Peyer's patch (tissue), 4 donors: ENCODE data around the gene GLTPD2.

ENCODE experiments used
- POLR2A ChIP-seq, 2 donors: fragments of 450-650 bp; IDR thresholded peaks; one replicate each; pipeline ENCODE4 v1.5.1; 2017; ENCODE audit warnings: antibody characterized with exemption in 2 of 2, mild to moderate bottlenecking in 2 of 2, moderate library complexity in 2 of 2
- TF ChIP-seq, protein P1 (sequence below), 6 experiments: fragments of 450-650 bp in 4 of 6; fragments of 200-600 bp in 2 of 6; sonication (generic) in 1 of 6; IDR thresholded peaks; one replicate each; pipeline ENCODE4 v1.5.1; 2017 to 2019; ENCODE audit warnings: antibody characterized with exemption in 6 of 6, mild to moderate bottlenecking in 3 of 6, moderate library complexity in 1 of 6

DNA sequence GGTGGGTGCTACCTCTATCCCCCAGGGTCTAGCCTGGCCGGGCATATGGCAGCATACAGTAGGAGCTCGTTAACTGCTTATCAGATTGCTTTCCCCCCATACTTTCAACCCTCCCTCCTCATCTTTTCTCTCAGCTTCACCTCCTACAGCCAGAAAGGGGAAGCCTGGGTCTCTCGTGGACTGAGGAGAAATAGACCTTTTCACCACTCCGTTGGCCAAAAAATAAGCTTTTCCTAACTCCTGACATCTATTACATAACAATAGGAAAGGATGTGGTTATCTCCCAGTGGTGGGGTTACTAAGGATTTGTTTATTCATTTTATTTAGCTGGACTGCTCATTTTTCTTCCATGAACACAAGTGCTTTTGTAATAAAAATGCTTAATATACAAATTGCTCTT, 40.1 kb upstream of the GLTPD2 start:
- TF ChIP-seq, protein P1, sequence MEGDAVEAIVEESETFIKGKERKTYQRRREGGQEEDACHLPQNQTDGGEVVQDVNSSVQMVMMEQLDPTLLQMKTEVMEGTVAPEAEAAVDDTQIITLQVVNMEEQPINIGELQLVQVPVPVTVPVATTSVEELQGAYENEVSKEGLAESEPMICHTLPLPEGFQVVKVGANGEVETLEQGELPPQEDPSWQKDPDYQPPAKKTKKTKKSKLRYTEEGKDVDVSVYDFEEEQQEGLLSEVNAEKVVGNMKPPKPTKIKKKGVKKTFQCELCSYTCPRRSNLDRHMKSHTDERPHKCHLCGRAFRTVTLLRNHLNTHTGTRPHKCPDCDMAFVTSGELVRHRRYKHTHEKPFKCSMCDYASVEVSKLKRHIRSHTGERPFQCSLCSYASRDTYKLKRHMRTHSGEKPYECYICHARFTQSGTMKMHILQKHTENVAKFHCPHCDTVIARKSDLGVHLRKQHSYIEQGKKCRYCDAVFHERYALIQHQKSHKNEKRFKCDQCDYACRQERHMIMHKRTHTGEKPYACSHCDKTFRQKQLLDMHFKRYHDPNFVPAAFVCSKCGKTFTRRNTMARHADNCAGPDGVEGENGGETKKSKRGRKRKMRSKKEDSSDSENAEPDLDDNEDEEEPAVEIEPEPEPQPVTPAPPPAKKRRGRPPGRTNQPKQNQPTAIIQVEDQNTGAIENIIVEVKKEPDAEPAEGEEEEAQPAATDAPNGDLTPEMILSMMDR (IDR thresholded peaks at IDR 0.05), result no peak
- TF ChIP-seq POLR2A (IDR thresholded peaks at IDR 0.05), result no peak
